ENCODE data around the gene WDR59.
A peak's percentile ranks its signal among the peaks of the same experiment; 100 is the strongest.

DNA sequence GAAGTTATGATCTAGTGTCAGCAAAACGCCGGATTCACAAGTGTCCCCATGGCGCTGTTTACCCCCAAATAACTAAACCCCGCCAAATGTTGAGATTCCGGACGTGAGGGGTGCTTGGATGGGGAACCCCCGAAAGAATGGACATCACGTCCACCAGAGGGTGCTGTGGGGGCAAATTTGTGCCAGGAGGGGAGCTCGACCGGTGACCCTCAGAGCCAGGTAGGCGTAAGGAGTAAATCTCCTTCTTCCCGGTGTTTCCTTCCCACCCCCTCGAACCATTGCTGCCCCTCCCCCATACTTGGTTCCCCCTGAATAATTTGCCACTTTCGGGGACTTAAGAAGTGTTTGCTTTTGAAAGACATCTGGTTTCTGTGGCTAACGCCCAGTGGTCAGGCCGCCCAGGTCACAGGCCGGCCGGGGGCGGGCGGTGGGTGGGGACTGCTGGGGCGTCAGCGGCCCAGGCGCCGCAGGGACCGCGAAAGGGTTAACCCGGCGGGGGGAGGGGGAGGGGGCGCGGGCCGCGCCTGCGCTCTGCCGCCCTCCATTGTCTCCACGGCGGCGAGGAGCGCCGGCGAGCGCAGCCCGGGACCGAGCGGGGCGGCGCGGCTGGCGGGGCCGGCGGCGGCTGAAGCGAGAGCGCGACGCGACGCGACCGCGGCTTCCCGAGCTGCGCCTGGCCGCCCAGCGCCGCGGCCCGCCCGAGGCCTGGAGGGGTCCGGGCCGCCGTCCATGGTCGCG lies 13.7 kb upstream of the WDR59 start, which contains the start of gene ZNRF1:
- TF ChIP-seq, protein P1, sequence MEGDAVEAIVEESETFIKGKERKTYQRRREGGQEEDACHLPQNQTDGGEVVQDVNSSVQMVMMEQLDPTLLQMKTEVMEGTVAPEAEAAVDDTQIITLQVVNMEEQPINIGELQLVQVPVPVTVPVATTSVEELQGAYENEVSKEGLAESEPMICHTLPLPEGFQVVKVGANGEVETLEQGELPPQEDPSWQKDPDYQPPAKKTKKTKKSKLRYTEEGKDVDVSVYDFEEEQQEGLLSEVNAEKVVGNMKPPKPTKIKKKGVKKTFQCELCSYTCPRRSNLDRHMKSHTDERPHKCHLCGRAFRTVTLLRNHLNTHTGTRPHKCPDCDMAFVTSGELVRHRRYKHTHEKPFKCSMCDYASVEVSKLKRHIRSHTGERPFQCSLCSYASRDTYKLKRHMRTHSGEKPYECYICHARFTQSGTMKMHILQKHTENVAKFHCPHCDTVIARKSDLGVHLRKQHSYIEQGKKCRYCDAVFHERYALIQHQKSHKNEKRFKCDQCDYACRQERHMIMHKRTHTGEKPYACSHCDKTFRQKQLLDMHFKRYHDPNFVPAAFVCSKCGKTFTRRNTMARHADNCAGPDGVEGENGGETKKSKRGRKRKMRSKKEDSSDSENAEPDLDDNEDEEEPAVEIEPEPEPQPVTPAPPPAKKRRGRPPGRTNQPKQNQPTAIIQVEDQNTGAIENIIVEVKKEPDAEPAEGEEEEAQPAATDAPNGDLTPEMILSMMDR (IDR thresholded peaks at IDR 0.05), result peak; percentile 56 to 58
- TF ChIP-seq POLR2A (IDR thresholded peaks at IDR 0.05) (no peak), POLR2AphosphoS5 (IDR thresholded peaks at IDR 0.05) (no peak), EP300 (IDR thresholded peaks at IDR 0.05) (no peak)
